Gastrocnemius medialis (tissue), 4 donors: ENCODE data around the gene TOR1AIP2. TPM values are rescaled to one million over a fixed set of nuclear protein-coding genes. Genes with fewer than 3 reads are reported as not detected.

Experiments used
- ATAC-seq, 2 donors: fragments of 150-250 bp; one replicate each; pipeline ENCODE4 v1.9.1; 2016
- DNase-seq, 2 donors: peaks; one replicate each; pipeline ENCODE4 v3.0.0-alpha.2; 2019
- H3K27ac ChIP-seq, 4 donors: fragments of 200-600 bp; sonication (generic); 1 replicate in 1 of 4; 2 replicates in 3 of 4; pipeline ENCODE4 v1.5.1; 2016 to 2018; ENCODE audit warnings: mild to moderate bottlenecking in 2 of 4, moderate library complexity in 1 of 4
- H3K27me3 ChIP-seq, 3 donors: fragments of 200-600 bp; sonication (generic) in 2 of 3; 1 replicate in 1 of 3; 2 replicates in 2 of 3; pipeline versions ENCODE4 v1.5.1 to v1.6.0; 2016 to 2019; ENCODE audit warnings: mild to moderate bottlenecking in 1 of 3, moderate library complexity in 1 of 3
- H3K36me3 ChIP-seq, 2 donors: fragments of 200-600 bp; sonication (generic) in 1 of 2; one replicate each; pipeline ENCODE4 v1.5.1; 2017 to 2018
- H3K4me1 ChIP-seq, 2 donors: fragments of 200-600 bp; sonication (generic) in 1 of 2; one replicate each; pipeline ENCODE4 v1.5.1; 2016 to 2017; ENCODE audit warnings: mild to moderate bottlenecking in 2 of 2
- H3K4me3 ChIP-seq, 4 donors: fragments of 200-600 bp; sonication (generic) in 3 of 4; 1 replicate in 1 of 4; 2 replicates in 3 of 4; pipeline ENCODE4 v1.5.1; 2016 to 2019; ENCODE audit warnings: mild to moderate bottlenecking in 2 of 4
- H3K9me3 ChIP-seq, 3 donors: fragments of 200-600 bp; sonication (generic) in 2 of 3; 1 replicate in 1 of 3; 2 replicates in 2 of 3; pipeline ENCODE4 v1.5.1; 2016 to 2019
- CTCF ChIP-seq, 5 experiments: fragments of 450-650 bp in 3 of 5; fragments of 200-600 bp in 2 of 5; sonication (generic) in 2 of 5; IDR thresholded peaks in 4 of 5; conservative IDR thresholded peaks in 1 of 5; 1 replicate in 4 of 5; 2 replicates in 1 of 5; pipeline ENCODE4 v1.5.1; 2016 to 2019; ENCODE audit warnings: antibody characterized with exemption in 5 of 5, mild to moderate bottlenecking in 3 of 5, moderate library complexity in 3 of 5
- POLR2A ChIP-seq, 2 donors: fragments of 450-650 bp; IDR thresholded peaks; one replicate each; pipeline ENCODE4 v1.6.1; 2017; ENCODE audit warnings: antibody characterized with exemption in 2 of 2, mild to moderate bottlenecking in 2 of 2, moderate library complexity in 2 of 2
- in situ Hi-C, 4 donors: fragments of 200-750 bp; cut with MboI; loops; one replicate each; pipeline versions ENCODE4 v1.15.0 to v1.8.0; 2017; ENCODE audit warnings: low sequenced_read_pairs in 4 of 4
- intact Hi-C: fragments of 100-400 bp; cut with DNase I; formaldehyde crosslinking; loops from one replicate; pipeline ENCODE4 v1.15.1; 2023; ENCODE audit warnings: low total_unique reads
- total RNA-seq, 4 donors: library from RNA; depleted of rRNA; stranded (reverse); fragments of >200 nt; gene quantifications; one replicate each; pipeline versions ENCODE4 v1.1.0 to v1.2.3, GENCODE V29; 2016

Gene TOR1AIP2
- total RNA-seq, 4 donors from 2014 or later = 78.7 to 274 (median 129) TPM

DNA sequence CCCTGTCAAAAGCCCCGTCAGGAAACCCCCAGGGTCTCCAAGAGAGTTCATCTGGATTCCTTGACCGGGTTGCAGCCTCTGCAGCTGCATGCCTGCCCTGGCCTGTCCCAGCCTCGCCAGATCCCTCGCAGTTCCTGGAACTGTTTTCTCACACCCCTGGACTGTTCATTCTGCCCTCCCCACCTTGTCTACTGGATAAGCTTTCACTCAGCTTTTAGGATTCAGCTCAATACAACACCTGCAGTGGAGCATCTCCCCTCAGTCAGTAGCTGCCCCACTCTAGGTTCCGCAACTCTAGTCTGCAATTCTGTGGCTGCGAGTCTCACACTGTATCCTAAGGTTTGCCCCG is 67.3 kb downstream of the TOR1AIP2 start:
- in situ Hi-C loops = loop anchor here in 1 of 4 donors (25.0 kb wide), 1 partner anchor 723 kb away; the partner anchor contains the start of gene TOR3A
- H3K27ac ChIP-seq = no peak overlapping the region
- peaks cover 4 to 9% (median 5%) of the 10 kb centered on the region in 3 donors for H3K27me3 ChIP-seq
- intact Hi-C loops = no loop called here
- H3K36me3 ChIP-seq = no peaks in the 10 kb centered on the region
- DNase-seq (no peak), ATAC-seq (no peak)
- H3K4me1 ChIP-seq = peaks cover 5 to 14% of the 10 kb centered on the region in 2 donors
- no peak overlapping the region for H3K4me3 ChIP-seq
- no peaks in the 10 kb centered on the region for H3K9me3 ChIP-seq
- no peak for TF ChIP-seq POLR2A (IDR thresholded peaks at IDR 0.05)

DNA sequence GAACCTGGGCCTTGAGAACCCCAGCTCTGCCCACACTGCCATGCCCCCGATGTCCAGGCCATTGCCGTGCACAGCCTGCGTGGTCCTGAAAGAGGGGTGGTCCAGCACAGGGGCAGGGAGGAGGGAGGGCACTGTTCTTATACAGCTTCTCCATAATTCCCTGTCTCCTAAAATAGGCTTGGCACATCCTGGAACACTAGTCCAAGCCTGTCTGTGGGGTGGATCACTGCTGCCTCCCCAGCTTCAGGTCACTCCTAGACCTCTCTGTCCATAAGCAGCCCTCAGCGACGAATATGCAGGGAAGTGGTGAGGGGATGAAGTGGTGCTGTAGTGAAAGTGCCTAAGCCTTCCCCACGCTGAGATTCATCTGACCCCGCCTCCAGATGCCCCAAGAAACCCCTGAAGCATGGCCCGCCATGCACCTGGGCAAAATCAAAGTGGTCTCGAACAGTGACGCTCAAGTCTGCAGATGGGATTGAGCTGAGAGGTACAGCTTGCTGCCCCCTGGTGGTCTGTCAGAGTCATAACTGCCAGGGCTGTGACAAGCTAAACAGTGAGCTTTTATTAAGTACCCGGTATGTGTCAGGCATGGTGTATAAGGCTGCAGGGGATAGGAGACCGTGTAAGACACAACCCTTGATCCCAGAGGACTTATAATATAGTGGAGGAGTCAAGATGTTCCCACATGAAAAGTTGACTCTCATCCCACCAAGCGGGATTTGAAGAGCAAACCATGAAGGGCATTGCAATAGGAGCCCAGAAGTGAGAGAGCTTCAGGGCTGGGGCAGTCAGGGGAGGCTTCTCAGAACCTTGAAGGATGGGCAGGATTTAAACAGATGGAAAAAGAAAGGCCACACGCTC is 67.9 kb downstream of the TOR1AIP2 start:
- H3K27ac ChIP-seq = no peak overlapping the region
- H3K4me1 ChIP-seq = peaks cover 5 to 8% of the 10 kb centered on the region in 2 donors
- ATAC-seq (peak; percentile 45 to 58), DNase-seq (no peak)
- no peaks in the 10 kb centered on the region for H3K36me3 ChIP-seq
- H3K27me3 ChIP-seq = peaks cover 4 to 9% (median 5%) of the 10 kb centered on the region in 3 donors
- no peaks in the 10 kb centered on the region for H3K9me3 ChIP-seq
- intact Hi-C loops (loop anchor here (1.0 kb wide), 1 partner anchor 103 kb away; no protein-coding TSS in a partner anchor), in situ Hi-C loops (loop anchor here (5.0 to 25.0 kb wide), 3 partner anchors 95 to 722 kb away; partner anchors contain the start of gene TOR3A (in 1 of the 4))
- TF ChIP-seq CTCF (IDR thresholded peaks at IDR 0.05 in 4 of 5, conservative IDR thresholded peaks at IDR 0.05 in 1 of 5) = peak; percentile 71 to 91 (median 83)
- no peak for TF ChIP-seq POLR2A (IDR thresholded peaks at IDR 0.05)
- no peak overlapping the region for H3K4me3 ChIP-seq

- Histone ChIP-seq H3K27ac (no peak overlapping the region), H3K9me3 (no peaks in the 10 kb centered on the region), H3K27me3 (peaks cover 4 to 9% (median 5%) of the 10 kb centered on the region in 3 donors), H3K4me3 (no peak overlapping the region), H3K4me1 (no peaks in the 10 kb centered on the region), H3K36me3 (no peaks in the 10 kb centered on the region)
- intact Hi-C loops (no loop called here), in situ Hi-C loops (loop anchor here (5.0 to 25.0 kb wide), 3 partner anchors 94 to 721 kb away; partner anchors contain the start of gene TOR3A (in 1 of the 4))
- ATAC-seq (no peak), DNase-seq (no peak)
- TF ChIP-seq CTCF (IDR thresholded peaks at IDR 0.05 in 4 of 5, conservative IDR thresholded peaks at IDR 0.05 in 1 of 5) (no peak), POLR2A (IDR thresholded peaks at IDR 0.05) (no peak)
These were observed 69.1 kb downstream of the TOR1AIP2 start for GRCh38 chr1:179808503-179808902.

DNA sequence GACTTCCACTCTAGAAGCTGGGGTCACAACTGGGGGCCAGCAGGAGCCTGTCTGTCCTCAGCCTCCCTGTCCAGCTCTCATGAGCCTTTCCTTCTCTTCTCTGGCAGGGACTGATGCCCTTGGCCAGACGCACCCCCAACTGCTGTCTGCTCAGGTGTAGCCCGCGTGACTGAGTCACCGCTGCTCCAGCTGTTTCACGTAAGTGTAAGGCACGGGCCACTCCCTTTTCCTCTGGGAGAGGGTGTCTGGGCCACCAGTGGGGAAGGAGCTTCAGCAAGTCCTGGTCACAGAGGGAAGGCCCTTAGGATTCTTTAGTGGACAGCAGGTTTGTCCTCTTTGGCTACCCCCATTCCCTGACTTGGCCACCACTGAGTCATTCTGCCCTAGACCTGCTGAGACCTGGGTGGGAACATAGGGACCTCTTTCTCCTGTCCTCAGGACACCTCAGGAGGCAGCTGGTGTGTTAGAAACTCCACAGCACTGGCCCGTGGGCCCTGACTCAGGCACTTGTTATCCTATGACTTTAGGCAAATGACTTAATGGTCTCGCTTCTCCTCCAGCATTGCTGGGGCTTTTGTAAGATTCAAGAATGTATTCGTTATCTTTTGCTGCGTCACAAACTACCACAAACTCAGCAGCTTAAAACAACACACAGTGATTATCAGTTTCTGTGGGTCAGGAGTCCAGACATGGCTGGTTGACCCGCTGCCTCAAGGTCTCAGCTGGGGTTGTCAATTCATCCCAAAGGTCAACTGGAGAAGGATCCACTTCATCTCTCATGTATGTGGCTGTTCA is 69.7 kb downstream of the TOR1AIP2 start:
- intact Hi-C loops = no loop called here
- Histone ChIP-seq H3K27ac (no peak overlapping the region), H3K9me3 (no peaks in the 10 kb centered on the region), H3K4me1 (no peaks in the 10 kb centered on the region), H3K27me3 (peaks cover 4 to 9% (median 5%) of the 10 kb centered on the region in 3 donors), H3K36me3 (no peaks in the 10 kb centered on the region), H3K4me3 (no peak overlapping the region)
- TF ChIP-seq CTCF (IDR thresholded peaks at IDR 0.05 in 4 of 5, conservative IDR thresholded peaks at IDR 0.05 in 1 of 5) = no peak
- TF ChIP-seq POLR2A (IDR thresholded peaks at IDR 0.05) = no peak
- DNase-seq = no peak
- in situ Hi-C loops = loop anchor here (5.0 to 25.0 kb wide), 3 partner anchors 93 to 721 kb away; partner anchors contain the start of gene TOR3A (in 1 of the 4)
- ATAC-seq = no peak
